Islet of Langerhans (tissue), 1 donor: Measurements from ENCODE around the gene ALDH3A1.

Experiments used
- FAIRE-seq: peaks from one replicate; lab custom pipeline; 2011; peaks lifted over from hg19 to GRCh38; lab: Jason Lieb, UNC

The ALDH3A1 gene

GRCh38 chr17:19740933-19741332 is 7.2 kb downstream of the ALDH3A1 start:
- FAIRE-seq, result no peak

- FAIRE-seq, result no peak
Observed at GRCh38 chr17:19739241-19740201, 8.6 kb downstream of the ALDH3A1 start.

GRCh38 chr17:19738757-19739156 is 9.3 kb downstream of the ALDH3A1 start:
- FAIRE-seq, result no peak

GRCh38 chr17:19738073-19738449 is 10.0 kb downstream of the ALDH3A1 start:
- no peak for FAIRE-seq

GRCh38 chr17:19737305-19738072 is 10.6 kb downstream of the ALDH3A1 start:
- FAIRE-seq, result no peak

GRCh38 chr17:19736071-19736470 is 12.0 kb downstream of the ALDH3A1 start:
- FAIRE-seq, result no peak

- no peak for FAIRE-seq
Observed at GRCh38 chr17:19733953-19734526, 14.1 kb downstream of the ALDH3A1 start.

- FAIRE-seq, result no peak
Observed at GRCh38 chr17:19731626-19732025, 16.5 kb downstream of the ALDH3A1 start.

- no peak for FAIRE-seq
Observed at GRCh38 chr17:19730843-19731242, 17.3 kb downstream of the ALDH3A1 start.

- no peak for FAIRE-seq
Observed at GRCh38 chr17:19729900-19730299, 18.2 kb downstream of the ALDH3A1 start.

GRCh38 chr17:19728084-19728495 is 20.0 kb downstream of the ALDH3A1 start:
- no peak for FAIRE-seq

GRCh38 chr17:19727501-19728078 is 20.5 kb downstream of the ALDH3A1 start:
- no peak for FAIRE-seq

GRCh38 chr17:19726631-19727376 is 21.3 kb downstream of the ALDH3A1 start:
- no peak for FAIRE-seq

GRCh38 chr17:19725486-19725885 is 22.6 kb downstream of the ALDH3A1 start:
- FAIRE-seq, result no peak

GRCh38 chr17:19724501-19725420 is 23.3 kb downstream of the ALDH3A1 start:
- no peak for FAIRE-seq

GRCh38 chr17:19723964-19724363 is 24.1 kb downstream of the ALDH3A1 start:
- FAIRE-seq, result no peak

- FAIRE-seq, result no peak
Observed at GRCh38 chr17:19720631-19721426, 27.3 kb downstream of the ALDH3A1 start.

- FAIRE-seq, result no peak
Observed at GRCh38 chr17:19720210-19720475, 28.0 kb downstream of the ALDH3A1 start.

- no peak for FAIRE-seq
Observed at GRCh38 chr17:19719355-19720209, 28.5 kb downstream of the ALDH3A1 start.
